HG03469 (cell line): ENCODE measurements around the gene DCLRE1C.
"Not testable (repeated sequence)": the region's sequence is repeated elsewhere in the genome, so short reads cannot be mapped to it uniquely, and the experiment has no call there.

ENCODE experiments used
- ATAC-seq: cut with Tn5 transposase; IDR thresholded peaks from one replicate; pipeline ENCODE4 v1.9.1; 2021; ENCODE audit warnings: mild to moderate bottlenecking, moderate library complexity, moderate number of reproducible peaks; ENCODE audit not compliant: unreplicated experiment

DCLRE1C gene

DNA sequence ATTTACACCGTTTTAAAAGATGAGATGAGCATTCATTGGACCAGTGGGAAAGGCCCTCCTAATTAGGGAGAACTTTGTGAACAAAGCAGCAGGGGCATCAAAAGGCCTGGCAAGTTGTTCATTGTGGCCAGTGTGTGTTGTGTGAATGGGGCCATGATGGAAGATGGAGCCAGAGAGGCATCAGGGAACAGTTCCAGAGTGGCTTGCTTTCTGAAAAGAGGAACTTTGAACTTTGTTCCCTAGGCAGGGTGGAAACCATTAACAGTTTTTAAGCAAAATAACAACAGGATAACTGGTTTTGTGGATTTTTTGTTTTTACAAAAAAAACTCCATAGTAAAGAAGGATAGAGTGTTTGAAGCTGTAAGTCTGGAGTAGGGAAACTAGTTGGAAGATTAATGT, 62.7 kb downstream of the DCLRE1C start:
- no peak for ATAC-seq

- ATAC-seq = no peak
Observed at GRCh38 chr10:14889318-14889717, 64.6 kb downstream of the DCLRE1C start.

- no peak for ATAC-seq
Observed at GRCh38 chr10:14884082-14884481, 69.8 kb downstream of the DCLRE1C start.

- no peak for ATAC-seq
Observed at GRCh38 chr10:14880229-14880628, 73.7 kb downstream of the DCLRE1C start.

GRCh38 chr10:14879928-14880193, 74.0 kb downstream of the DCLRE1C start:
- no peak for ATAC-seq

DNA sequence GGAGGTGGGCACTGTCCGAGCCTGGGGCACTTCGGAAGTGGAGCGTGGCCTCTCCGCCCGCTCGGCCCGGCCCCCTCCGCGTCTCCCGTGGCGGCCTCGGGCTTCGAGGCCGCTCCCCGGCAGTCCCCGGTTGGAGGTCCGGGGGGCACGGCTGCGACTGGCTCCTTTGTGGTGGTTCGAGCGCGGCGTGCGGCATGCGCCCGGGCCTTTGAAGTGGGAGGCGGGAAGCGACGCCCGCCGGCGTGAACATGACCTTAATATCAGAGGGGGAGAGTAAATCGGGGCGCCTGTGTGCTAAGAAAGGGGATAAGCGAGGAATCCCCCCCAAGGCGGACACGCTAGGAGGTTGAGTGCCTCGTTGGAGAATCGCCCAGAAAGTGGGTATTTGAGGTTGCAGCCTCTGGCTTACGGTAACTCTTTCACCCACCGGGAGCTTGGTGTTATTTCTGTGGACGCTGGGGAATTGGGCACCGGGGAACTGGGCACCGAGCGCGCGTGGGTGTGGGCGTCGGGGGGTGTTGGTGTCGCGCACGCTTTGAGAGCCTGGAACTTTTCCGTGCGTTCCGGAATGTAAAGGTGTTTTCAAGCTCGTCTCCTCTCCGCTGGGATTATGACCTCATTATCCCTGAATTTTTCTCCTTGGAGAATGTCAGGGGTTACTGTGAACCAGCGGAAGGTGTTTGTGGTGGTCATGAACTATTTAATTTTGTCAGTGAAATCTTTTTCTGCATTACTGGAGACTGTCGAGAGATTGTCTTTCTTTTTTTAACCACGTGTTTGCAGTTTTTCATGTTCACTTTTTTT, 74.6 kb downstream of the DCLRE1C start:
- no peak for ATAC-seq

- ATAC-seq = peak; percentile 78
Observed at GRCh38 chr10:14878266-14879123, 75.4 kb downstream of the DCLRE1C start, which contains the start of gene SUV39H2. TSS of gene SUV39H2 (plus strand) at chr10:14878866. CDS start at chr10:14878889, 23 bp downstream.

GRCh38 chr10:14876764-14877163, 77.1 kb downstream of the DCLRE1C start:
- ATAC-seq = no peak

GRCh38 chr10:14875941-14876340, 78.0 kb downstream of the DCLRE1C start:
- ATAC-seq = no peak

DNA sequence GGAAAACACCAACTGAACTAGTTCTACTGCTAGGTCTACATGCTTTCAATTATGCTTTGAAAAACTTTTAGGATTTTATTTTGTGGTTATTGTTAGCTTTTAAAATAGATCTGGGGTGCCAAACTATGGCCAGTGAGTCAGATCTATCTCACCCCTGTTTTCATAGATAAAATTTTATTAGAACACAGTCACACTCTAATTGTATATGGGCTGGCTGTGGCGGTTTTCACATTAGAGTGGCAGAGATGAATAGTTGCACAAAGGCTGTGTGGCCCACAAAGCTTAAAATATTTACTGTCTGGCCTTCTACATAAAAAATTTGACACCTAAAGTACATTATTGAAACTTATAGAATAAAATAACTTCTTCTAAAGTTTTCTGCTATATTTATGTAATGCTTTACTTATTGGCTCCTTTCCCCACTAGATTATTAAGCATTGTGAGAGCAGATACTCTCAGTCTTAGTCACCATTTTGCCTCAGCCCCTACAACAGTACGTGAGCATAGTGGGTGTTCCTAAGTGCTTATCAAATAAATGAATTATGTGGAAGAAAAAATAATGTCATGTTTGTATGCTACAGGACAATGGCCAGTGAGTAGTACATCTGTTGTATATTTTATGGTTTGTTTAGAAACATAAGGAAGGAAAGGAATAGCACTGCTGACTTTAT, 80.7 kb downstream of the DCLRE1C start:
- peak; percentile 47 for ATAC-seq

GRCh38 chr10:14864871-14865270, 89.0 kb downstream of the DCLRE1C start:
- ATAC-seq = not testable (repeated sequence)

DNA sequence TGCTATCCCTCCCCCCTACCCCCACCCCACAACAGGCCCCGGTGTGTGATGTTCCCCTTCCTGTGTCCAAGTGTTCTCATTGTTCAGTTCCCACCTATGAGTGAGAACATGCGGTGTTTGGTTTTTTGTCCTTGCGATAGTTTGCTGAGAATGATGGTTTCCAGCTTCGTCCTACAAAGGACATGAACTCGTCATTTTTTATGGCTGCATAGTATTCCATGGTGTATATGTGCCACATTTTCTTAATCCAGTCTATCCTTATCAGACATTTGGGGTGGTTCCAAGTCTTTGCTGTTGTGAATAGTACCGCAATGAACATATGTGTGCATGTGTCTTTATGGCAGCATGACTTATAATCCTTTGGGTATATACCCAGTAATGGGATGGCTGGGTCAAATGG, 89.4 kb downstream of the DCLRE1C start:
- not testable (repeated sequence) for ATAC-seq

DNA sequence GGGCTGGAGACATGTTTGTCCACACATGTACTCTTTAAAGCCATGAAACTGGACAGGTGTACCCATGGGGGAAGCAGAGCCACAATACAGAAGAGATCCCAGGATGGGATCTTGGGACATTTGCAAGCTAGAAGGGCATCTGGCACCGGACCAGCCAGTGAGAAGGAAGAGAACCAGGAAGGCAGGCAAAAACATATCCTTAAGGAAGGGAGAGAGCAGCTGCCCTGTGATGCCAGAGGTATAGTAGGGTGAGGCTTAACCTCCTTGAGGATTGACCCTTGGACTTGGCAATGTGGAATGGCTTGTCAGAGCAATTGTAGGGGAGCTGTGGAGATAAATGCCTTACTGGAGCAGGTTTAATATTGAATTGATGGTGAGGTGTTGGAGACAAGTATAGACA, 93.1 kb downstream of the DCLRE1C start:
- ATAC-seq = no peak

- no peak for ATAC-seq
Observed at GRCh38 chr10:14859775-14860174, 94.1 kb downstream of the DCLRE1C start.

- ATAC-seq = no peak
Observed at GRCh38 chr10:14859043-14859442, 94.9 kb downstream of the DCLRE1C start.

DNA sequence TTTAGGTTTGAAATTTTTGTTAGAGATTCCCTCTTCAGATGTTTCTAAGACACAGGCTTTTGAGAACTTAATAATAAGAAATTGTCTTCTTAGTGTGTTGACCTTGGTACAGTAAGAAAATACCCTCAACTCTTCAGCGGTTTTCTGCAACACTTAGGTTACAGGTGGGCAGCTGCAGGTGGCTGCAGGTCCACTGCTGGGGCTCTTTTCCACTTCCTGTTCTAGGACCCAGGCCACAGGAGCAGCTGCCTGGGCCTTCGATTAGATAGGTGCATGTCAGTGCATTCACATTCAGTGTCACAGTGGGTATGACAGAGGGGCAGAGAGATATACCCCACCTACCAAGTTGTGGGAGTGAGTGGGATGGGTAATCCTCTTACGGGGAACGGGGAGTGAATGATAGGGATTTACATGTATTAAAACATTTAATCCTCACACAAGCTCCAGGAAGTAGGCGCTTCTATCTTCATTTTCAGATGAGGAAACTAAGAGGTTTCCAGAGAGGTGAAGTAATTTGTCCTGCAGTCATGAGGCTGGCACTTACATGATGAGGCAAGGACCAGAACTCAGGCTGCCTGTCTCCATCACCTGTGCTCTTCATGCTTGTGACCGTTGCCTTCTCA, 95.4 kb downstream of the DCLRE1C start:
- ATAC-seq = no peak

DNA sequence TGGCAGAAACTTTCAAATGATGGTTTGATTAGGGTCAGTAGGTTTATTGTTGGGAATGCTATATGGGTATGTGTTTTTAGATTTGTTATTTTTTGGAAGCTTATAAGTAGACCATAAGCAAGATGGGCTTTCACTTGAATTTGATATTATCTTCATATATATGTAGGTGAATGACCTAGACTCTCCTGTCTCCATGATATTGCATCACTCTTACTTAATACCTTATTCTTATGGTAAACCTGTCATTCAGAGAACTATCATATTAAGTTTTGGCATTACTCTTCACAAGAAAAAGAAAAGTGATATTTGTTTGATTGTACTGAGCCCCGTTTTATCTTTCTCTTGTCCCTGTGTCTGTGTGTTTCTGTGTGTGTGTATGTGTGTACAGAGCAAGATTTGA, 98.4 kb downstream of the DCLRE1C start:
- ATAC-seq = no peak

DNA sequence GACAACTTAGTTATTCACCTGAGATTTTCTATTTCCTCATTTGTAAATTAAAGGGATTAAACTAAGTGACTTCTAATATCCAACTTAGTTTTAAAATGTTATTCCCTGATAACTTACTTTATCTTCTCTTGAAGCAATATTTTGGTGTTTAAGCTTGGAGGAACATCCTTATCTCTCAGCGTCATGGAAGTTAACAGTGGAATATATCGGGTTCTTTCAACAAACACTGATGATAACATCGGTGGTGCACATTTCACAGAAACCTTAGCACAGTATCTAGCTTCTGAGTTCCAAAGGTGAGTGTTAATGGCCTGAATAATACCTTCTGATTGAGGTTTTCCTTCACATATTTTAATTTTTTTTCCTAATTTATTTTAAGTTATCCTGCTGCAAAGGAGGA, 101.7 kb downstream of the DCLRE1C start:
- no peak for ATAC-seq
